ENCODE data around the gene DLGAP4.

The DLGAP4 gene

DNA sequence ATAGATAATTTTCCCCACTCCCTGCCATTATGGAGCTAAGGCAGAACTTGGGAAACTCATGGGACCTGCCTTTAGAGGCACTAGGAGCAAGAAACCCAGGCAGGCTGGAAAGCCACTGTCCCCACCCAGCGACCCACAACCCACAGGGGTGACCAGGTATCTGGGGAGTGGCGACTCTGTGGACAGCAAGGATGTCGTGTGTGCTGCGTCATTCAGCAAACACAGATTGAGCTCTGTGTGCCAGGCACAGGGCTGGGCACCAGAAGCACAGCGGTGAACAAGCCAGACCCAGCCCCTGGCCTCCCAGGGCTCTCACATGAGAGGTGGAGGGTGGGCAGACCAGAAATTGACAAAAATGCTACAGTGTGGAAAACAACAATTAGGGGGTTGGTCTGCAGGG lies 27.7 kb downstream of the DLGAP4 start:
- DNase-seq (ENCODE audit: low spot score), result no peak

DNA sequence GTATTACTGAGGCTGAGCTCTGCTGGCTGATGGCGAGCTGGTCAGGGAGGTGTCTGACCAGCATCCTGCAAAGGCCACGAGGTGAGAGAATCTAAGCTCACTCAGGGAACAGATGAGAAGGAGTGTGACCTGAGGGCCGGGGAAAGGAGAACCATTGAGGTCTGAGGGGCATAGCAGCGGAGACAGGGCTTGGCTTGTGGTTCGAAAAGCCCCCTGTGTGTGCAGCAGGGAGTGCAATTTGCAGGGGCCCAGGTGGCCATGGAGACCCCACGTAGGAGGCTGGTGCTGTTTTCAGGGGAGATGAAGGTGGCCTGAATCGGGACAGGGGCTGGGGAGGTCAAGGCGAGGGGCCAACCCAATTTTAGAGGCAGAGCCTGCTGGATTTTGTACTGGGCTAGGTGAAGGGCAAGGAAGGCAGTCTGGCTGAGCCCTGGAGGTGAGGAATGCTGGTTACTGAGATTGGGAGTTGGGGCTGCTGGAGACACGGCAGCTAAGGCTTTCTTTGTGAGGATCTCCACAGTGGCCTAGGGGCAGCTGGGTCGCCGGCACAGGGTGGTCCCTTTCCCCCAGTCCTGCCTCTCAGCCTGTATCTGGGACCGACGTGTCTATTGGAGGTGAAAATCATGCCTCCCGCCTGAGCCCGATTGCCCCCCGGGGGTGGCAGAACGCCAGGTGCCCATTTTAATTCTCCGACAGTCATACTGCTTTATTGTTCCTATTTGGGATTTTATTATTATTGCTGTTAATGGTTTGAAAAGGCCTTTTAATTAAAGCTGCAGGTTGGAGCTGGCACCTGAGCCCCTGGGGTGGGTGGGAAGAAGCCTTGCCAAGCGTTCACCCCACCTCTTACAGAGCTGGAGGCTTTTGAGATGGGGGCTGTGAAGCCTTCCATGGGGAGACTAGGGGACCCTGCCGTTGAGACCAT lies 28.4 kb downstream of the DLGAP4 start:
- no peak for DNase-seq (ENCODE audit: low spot score)

DNA sequence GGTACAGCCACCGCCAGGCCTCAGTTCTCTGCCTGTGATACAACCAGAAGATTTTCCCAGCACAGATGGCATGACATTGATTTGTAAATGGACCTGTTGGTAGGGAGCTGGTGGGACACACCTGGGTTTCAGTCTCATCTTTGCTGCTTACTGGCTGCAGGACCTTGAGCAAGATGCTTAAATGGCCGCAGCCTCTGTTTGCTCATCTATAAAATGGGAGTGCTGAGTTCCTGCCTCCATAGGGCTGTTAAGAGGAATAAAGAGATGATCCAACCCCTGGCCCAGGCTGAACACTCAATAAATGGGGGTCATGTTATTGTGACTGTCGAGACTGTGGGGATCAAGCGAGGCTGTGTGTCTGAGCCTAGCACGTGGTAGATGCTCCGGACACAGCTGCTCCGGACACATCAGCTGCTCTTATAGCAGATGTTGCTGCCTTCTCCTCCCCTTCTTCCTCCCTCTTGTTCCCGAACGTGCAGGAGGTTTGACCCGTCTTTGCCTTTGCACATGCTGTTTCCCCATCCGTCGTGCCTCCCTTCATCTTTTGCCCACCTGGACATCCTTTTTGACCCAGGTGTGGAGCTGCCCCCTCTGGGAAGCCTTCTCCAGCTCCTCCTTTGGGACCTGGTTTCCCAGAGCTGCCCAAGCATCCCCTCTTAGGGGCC lies 29.2 kb downstream of the DLGAP4 start:
- no peak for DNase-seq (ENCODE audit: low spot score)

DNA sequence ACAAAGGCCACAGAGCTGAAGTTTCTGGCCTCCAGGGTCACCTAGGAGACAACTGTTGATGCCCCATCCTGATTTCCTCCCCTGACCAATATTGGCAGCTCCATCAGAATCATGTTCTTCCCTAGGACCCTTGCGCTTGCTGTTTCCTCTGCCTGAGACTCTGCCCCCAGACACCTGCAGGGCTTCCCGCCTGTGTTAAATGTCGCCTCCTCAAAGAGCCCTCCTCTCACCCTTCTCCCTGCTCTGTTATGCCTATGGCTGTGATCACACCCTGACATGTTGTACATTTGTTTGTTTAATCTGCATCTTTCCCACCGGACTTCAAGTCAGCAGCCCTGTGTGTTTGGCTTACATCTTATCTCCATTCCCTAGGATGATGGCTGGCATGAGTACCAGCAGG lies 30.1 kb downstream of the DLGAP4 start:
- no peak for DNase-seq (ENCODE audit: low spot score)

DNA sequence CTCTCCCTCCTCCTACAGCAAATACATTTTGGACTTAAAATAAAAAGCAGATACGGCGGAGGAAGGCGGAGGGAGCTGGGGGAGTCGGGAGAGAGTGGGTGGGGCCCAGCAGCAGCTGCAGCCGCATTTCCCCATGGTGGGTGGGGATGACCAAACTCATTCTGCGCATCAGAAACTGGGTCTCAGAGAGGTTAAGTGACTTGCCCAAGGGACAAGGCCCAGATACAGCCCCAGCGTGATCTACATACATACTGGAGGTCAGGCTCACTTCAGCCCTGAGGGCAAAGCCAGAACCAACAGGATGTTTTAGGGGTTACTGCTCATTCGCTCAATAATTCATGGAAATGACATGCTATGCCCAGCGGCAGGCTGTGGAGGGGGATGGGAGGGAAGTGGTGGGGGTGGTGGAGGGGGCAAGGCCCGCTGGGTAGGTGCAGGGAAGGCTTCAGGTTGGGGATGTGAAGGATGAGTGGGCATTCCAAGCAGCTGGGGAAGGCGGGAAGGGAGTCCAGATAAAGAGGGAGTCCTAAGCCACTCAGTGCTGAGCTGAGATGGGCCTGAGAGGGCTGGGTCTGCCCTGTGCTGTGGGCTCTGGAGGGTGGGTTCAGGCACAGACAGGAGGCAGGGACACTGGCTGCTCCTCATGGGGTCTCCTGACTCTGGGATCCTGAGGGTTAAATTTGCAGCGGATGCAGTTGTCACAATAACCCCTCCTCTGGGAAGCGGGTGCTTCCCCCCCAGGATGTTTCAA lies 31.0 kb downstream of the DLGAP4 start:
- no peak for DNase-seq (ENCODE audit: low spot score)

DNA sequence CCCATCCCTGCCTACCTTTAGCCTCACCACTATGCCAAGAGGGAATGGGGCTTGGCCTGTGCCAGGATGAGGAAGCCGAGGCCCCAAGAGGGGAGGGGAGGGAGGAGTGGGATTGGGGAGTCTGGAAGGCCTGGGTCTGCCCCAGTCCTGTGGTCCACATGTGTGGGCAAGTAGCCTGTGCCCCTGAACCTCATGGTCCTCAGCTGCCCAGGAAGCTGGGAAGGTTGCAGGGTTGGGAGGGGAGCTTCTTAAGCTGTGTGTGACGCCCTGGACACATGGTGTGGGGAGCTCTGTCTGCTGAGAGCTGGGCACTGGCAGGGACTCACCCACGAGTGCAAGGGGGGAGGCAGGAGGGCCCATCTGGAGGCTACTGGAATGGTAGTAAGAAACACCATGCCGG lies 31.7 kb downstream of the DLGAP4 start:
- no peak for DNase-seq (ENCODE audit: low spot score)

DNA sequence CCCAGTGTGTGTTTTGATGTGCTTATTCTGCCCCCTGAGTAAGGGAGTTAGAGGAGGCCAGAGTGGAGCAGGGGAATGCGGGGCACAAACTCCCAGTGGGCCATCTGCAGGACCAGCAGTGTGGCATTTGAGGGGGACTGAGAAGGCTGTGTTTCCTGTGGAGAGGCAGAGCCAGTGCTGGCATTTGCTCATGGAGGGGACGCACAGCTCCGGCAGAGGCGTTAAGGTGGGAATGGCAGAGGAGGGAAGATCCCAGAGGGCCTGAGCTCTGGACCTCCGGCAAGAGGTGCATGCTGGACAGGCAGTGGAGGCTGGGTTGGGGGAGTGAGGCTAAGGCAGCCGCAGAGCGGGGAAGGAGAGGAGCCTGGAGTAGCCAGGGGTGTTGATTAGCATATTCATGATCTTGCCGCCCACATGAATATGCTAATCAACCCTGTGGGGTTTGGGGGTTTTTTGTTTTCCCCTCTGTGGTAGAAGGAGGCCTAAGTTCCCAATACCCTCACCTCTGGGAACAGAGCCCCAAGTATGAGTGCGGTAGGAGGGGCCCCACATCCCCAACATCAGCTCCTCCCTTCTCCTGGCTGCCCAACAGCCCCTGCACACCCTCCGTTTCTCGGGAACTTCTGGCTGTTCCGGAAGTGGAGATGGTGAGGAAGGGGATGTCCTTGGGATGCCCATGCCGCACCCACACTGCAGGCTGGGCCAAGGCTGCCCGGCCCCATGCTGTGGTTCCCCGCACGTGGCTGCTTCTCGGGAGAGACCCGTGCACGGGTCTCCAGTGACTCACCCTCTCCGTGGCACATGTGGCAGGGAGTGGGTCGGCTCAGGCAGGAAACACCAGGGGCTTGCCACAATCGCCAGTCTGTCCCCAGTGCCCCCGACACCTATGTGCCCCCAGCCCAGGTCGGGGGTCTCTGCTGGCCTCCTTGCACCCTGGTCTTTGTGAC lies 33.8 kb downstream of the DLGAP4 start:
- DNase-seq (ENCODE audit: low spot score), result no peak

DNA sequence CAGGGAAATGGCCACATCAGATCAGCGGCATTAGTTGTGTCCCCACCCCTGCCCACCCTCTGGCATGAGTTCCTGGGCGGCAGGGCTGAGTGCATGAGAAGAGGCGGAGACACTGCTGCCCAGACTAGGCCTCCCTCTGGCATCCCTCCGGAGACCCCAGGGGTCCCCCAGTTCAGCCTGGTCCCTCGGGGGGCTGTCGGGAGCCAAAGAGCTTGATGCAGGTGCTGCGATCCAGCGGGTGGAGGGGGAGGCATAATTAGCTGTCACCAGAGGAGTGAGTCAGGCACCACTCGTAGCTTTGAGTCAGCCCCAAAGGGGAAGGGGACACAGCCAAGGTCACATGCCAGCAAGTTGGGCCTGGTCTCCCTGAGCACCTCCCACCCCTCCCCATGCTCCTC lies 34.5 kb downstream of the DLGAP4 start:
- no peak for DNase-seq (ENCODE audit: low spot score)

DNA sequence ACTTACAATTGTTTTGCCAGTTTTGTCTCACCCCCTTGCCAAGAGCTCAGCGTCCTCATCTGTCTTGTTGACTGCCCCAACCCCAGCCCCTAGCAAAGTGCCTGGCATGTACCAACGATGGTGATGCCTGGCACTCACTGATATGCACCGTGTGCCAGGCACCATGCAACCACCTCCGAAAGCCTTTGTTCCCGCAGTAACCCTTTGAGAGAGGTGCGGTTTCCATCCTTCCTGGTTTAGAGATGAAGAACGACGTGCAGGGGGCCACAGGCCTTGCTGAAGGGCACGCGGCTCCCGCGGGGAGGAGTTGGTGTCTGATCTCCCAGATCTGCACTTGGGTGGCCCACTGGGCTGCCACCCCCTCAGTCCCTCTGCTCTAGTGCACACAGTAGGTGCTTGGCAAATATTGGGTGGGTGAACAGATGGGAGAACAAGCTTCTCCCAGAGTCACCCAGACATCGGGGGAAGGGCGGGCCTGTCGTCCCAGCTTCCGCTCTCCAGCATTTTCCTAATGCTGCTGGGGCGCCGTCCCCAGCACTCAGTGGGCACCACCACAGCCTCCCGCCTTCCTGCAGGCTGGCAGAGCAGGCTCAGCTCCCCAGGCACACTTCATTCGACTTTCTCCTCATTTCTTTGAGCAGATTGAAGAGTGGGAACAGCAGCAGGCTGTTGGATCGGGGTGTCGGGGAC lies 35.3 kb downstream of the DLGAP4 start:
- DNase-seq (ENCODE audit: low spot score), result no peak

DNA sequence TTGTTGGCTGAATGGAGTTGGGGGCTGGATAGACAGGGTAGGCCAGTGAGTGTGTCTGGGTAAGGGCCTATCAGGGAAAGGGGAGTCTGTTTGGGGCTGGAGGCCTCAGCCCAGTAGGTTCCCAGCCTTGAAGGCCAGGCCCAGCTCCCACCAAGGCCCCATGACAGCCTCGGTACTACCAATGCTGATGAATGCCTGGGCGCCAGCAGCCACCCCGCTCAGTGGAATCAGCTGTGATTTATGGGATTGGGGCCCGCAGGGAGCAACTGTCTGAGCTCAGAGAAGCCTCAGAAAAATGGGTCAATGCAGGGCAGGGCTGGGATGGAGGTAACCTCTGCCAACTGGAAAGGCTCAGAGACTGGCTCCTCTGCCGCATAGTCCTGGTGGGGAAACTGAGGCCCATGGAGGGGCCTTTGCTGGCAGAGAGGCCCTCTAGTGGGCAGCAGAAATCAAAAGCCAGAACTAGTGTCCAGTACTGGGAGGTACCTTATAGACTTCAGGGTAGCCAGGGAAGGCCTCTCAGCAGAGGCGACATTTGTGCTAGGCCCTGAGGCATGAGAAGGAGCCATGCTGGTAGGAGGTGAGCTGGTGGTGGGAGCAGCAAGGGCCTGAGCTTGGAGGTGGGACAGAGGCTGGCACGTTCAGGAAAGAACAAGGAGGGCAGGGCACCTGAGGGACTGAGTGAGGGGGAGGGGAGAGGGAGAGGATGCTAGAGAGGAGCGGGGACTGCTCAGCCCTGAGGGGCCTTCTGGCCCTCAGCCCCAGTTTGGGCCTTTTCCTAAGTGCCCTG lies 36.4 kb downstream of the DLGAP4 start:
- DNase-seq (ENCODE audit: low spot score), result no peak

DNA sequence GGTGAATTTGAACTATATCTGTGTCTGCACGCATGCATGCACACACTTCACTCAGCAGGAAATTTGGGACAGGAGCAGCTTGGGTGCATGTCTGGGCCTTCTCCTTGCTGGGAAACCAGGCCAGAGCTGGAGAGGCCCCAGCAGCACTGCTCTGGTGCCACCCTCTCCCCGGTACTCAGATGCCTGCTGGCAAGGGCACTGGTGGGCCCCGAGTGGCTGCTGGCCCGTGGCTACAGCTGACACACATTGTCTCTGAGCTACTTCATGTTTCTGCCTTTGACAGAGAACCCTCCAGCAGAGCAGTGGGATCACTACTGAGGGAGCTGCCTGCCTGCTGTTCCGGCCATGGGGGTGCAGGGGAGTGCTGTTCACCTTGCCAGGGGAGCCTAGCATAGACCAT lies 37.5 kb downstream of the DLGAP4 start:
- no peak for DNase-seq (ENCODE audit: low spot score)

DNA sequence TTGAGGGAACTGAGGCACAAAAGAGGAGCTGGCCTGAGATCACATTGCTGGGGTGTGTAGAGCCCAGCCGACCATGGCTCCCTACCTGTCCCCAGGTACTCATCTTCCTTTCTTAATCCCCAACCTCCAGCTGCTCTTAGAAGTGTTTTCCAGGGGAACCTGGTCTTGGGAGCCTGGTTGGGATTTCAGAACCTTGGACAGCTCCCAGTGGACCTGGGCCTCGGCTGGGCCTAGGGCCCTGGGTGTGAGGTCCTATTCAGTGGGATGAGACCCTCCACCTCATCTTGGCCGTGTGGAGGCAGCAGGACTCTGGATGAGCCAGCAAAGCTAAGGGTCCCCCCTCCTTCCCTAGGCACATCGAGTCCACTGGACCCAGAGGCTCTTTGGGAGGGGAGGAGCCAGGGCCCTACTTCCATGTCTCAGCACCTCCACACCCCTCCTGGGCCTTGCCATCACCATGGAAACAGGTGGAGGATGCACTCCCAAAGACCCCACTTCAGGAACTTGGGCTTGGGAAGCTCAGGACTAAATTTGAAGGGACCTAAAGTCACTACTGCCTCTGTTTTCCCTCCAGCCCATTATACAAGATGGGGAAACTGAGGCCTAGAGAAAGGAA lies 38.5 kb downstream of the DLGAP4 start:
- DNase-seq (ENCODE audit: low spot score), result peak; percentile 24

DNA sequence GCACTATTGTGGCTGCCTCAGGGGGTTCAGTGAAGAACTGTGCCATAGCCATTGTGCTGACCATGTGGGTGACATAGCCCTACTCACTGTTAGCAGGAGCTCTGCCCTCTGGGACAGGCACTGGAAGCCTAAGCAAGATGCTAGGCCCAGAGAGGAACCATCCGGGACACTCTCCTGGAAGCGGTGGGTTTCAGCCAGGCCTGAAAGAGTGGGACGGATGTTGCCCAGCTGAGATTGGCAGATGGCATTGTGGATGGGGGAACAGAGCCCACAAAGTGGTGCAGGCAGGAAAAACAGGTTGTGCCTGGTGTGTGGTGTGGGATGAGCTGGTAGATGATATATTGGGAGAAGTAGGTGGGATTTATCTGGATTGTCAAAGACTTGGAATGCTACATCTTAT lies 40.1 kb downstream of the DLGAP4 start:
- no peak for DNase-seq (ENCODE audit: low spot score)

DNA sequence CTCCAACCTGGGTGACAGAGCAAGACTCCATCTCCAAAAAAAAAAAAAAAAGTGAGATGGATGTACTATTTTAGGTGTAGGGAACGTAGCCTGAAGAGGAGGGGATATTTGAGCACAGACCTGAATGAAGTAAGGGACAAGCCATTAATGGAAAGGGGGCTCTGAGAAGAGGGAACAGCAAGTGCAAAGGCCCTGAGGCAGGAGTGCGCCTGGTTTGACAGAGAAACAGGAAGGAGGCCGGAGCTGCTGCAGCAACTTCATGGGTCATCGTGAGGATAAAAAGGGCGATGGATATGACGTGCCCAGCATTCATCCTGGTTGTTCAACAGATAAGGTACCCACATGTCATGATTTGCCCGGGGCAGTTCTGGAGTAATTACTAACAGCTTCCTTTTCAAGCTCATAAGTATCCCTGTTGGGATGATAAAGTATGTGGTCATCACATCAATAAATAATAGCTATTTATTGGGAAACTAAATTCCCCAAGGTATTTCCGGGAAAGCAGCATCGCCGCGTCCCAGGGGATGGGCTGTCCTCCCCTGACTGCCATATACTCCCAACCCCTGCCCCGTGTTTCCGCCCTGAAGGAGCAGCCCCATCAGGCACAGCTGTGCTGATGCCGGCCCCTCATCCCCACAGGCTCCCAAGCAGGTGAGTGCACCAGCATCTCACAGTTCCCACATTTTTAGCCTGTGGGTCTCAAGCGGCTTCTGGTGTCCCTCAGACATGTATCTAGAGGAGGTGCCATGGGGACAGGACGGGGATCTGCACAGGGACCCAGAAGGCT lies 43.4 kb downstream of the DLGAP4 start:
- no peak for DNase-seq (ENCODE audit: low spot score)

DNA sequence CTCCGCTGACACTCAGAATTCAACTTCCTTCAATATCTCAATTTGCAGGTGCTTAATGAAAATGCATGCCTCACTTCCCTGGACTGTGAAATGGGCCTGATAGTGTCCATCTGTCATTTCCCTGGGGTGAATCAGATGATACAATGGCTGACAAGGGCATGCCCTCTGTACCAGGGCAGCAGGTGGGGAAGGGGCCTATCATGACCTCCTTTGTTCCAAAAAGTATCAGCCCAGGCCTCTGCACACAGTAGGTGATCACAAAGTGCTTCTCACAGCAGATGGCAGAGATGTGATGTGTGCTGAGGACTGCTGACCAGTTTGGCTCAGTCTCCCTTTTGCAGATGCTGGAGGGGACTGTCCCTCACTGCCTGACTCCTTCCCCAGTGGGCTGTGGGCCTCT lies 44.3 kb downstream of the DLGAP4 start:
- no peak for DNase-seq (ENCODE audit: low spot score)

DNA sequence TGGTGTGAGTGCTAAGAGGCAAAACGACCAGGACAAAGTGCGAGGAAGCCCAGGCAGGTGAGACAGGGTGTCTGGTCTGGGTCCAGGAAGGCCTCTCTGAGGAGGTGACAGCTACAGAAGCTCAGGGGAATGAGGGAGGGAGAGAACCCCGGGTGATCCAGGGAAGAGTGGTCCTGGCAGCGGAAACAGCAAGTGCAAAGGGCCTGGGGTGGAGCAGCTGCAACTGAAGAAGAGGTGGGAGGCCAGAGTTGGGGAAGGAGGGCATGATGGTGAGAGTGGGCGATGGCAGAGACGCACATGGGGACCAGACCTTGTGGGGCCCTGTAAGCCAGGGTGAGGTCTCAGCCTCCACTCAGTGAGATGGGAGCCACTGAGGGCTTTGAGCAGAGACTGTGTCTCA lies 45.8 kb downstream of the DLGAP4 start:
- DNase-seq (ENCODE audit: low spot score), result no peak

DNA sequence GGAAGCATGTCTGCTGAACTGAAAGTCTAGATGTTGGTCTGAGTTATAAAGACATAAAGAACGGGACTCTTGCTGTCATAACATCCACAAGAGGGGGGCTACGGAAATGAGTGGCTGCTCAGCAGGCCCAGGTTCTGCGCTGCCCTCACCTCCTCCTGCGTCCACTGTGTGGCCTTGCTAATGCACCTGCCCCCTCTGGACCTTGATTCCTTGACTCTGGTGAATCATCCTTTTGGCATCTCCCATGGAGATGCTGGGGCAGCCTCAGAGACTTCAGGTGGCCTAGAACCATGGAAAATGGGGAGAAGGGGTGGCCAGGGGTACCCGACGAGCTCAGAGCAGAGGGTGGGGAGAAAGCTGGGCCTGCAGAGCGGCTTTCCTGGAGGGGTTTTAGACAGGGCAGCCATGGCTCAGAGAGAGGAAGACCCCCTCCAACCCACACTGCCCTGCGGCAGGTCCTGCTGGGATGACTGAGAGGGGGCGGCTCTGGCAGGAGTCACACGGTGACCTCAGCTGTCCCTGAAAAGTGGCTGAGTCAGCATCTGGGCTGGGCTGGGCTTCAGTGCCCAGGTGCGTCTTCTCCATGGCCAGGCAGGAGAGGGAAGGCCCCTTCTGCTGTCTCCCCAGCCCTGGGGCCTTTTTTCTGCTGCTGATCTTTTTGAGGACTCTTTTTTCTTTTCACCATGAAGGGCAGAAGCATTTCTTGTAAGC lies 46.9 kb downstream of the DLGAP4 start:
- no peak for DNase-seq (ENCODE audit: low spot score)

DNA sequence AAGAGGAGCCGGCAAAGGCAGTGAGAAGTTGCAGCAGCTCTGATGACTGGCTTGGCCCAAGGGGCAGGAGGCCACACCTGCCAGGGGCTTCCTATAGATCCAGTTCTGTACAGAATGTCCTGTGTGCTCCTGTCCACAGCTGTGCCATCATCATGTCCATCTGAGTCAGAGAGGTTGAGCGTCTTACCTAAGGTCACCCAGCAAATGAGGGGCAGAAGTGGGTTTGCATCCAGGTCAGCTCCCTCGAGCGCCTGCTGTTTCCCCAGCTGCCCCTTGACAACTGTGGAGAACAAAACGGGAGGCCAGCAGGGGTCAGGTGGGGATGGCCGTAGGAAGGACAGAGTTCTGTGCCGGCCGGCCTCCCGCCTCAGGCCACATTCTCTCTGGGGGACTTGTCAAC lies 47.6 kb downstream of the DLGAP4 start:
- DNase-seq (ENCODE audit: low spot score), result no peak

Measured in NAMALWA (cell line).